SH-SY5Y (cell line): ENCODE data around the gene LRMDA.

Experiments used
- GATA2 ChIP-seq: IDR thresholded peaks from 2 replicates; pipeline ENCODE4 v1.6.1; 2011; ENCODE audit warnings: mild to moderate bottlenecking, low read depth, low read length
- GATA3 ChIP-seq: IDR thresholded peaks from 2 replicates; pipeline ENCODE4 v1.6.1; 2011; ENCODE audit warnings: low read depth, mild to moderate bottlenecking, low read length, moderate library complexity

DNA sequence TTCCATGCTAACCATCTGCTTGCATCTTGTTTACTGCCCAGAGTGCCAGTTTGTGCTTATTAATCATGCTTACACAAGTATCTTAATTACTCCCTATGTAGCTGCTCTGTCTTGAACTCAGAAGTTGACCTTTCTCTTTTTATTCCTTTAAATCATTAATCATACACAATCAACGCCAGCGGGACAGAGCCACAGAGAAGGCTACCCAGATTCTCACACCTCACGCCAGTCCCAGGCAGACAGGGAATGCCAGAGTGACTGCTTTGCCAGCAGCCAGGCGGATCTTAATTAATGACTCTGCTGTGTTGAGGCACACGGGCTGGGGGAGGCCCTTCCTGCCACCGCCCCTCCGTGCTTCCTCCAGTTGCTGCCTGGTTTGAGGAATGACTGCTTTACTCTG is 229.4 kb downstream of the LRMDA start:
- TF ChIP-seq GATA2: no peak
- no peak for TF ChIP-seq GATA3
